H1 (cell line): ENCODE results near the gene HPS5. TPM values are rescaled to one million over a fixed set of nuclear protein-coding genes. Genes with fewer than 3 reads are reported as not detected.

ENCODE experiments used
- CTCF ChIA-PET: fragments of 300-600 bp; sonication (Branson Sonifier 250); formaldehyde crosslinking; loops from one replicate; lab custom pipeline; 2021; ENCODE audit not compliant: partially characterized antibody; lab: Charles Lee
- POLR2A ChIA-PET: fragments of 300-600 bp; sonication (Branson Sonifier 250); formaldehyde crosslinking; loops from one replicate; lab custom pipeline; 2021; ENCODE audit warnings: inconsistent platforms; ENCODE audit not compliant: partially characterized antibody; lab: Charles Lee
- DNase-seq, 2 experiments: peaks; one replicate each; pipeline versions ENCODE4 v3.0.0 to v3.0.0-alpha.2; 2010 to 2022; ENCODE audit warnings: low spot score in 2 of 2, low read depth in 1 of 2, mixed read lengths in 1 of 2
- FAIRE-seq: peaks from 2 replicates; lab custom pipeline; 2011; peaks lifted over from hg19 to GRCh38; lab: Jason Lieb, UNC
- H2AFZ ChIP-seq: 2 replicates; pipeline ENCODE4 v1.8.1; 2012; ENCODE audit warnings: low read length, inconsistent platforms
- H2AK5ac ChIP-seq: 2 replicates; pipeline ENCODE4 v1.6.1; 2013; ENCODE audit warnings: low read depth, low read length
- H2BK120ac ChIP-seq: replicated peaks from 2 replicates; pipeline ENCODE3; 2013; ENCODE audit warnings: low read depth, low read length, inconsistent platforms
- H2BK12ac ChIP-seq: 2 replicates; pipeline ENCODE4 v1.6.1; 2013; ENCODE audit warnings: low read depth, low read length
- H2BK15ac ChIP-seq: 2 replicates; pipeline ENCODE4 v1.6.1; 2013; ENCODE audit warnings: low read length
- H2BK20ac ChIP-seq: 2 replicates; pipeline ENCODE4 v1.6.1; 2013; ENCODE audit warnings: low read length
- H2BK5ac ChIP-seq: 2 replicates; pipeline ENCODE4 v1.6.1; 2013; ENCODE audit warnings: low read depth, low read length
- H3K14ac ChIP-seq: 2 replicates; pipeline ENCODE4 v1.6.1; 2013; ENCODE audit warnings: inconsistent platforms; ENCODE audit not compliant: insufficient read length
- H3K18ac ChIP-seq: 2 replicates; pipeline ENCODE4 v1.6.1; 2013; ENCODE audit warnings: low read length; ENCODE audit errors: extremely low read depth
- H3K23ac ChIP-seq: 2 replicates; pipeline ENCODE4 v1.6.1; 2013; ENCODE audit warnings: inconsistent platforms; ENCODE audit not compliant: insufficient read length
- H3K23me2 ChIP-seq: 2 replicates; pipeline ENCODE4 v1.6.1; 2013; ENCODE audit warnings: low read depth, low read length
- H3K27ac ChIP-seq: 2 replicates; pipeline ENCODE4 v1.6.1; 2011; ENCODE audit warnings: low read depth, low read length, inconsistent platforms
- H3K27me3 ChIP-seq, 4 experiments: replicated peaks in 1 of 4; 1 replicate in 1 of 4; 2 replicates in 3 of 4; pipeline versions ENCODE4 v1.6.1 to v1.8.1; 2011 to 2013; ENCODE audit warnings: low read length in 3 of 4, mild to moderate bottlenecking in 3 of 4, inconsistent platforms in 2 of 4, mixed read lengths in 2 of 4, moderate library complexity in 1 of 4; ENCODE audit not compliant: control insufficient read depth in 3 of 4, insufficient read depth in 3 of 4; ENCODE audit errors: extremely low read depth in 1 of 4
- H3K36me3 ChIP-seq, 4 experiments: 2 replicates each; pipeline versions ENCODE4 v1.6.1 to v1.8.1; 2011 to 2013; ENCODE audit warnings: mild to moderate bottlenecking in 4 of 4, low read length in 3 of 4, moderate library complexity in 2 of 4, control low read depth in 1 of 4, inconsistent platforms in 1 of 4; ENCODE audit not compliant: insufficient read depth in 4 of 4, control insufficient read depth in 2 of 4
- H3K4ac ChIP-seq: replicated peaks from 2 replicates; pipeline ENCODE3; 2013; ENCODE audit warnings: low read length, low read depth, mixed read lengths, inconsistent platforms; ENCODE audit not compliant: insufficient read length
- H3K4me1 ChIP-seq, 4 experiments: replicated peaks in 1 of 4; 1 replicate in 1 of 4; 2 replicates in 3 of 4; pipeline versions ENCODE4 v1.6.1 to v1.8.1; 2011 to 2013; ENCODE audit warnings: low read length in 3 of 4, inconsistent platforms in 2 of 4, mixed read lengths in 1 of 4; ENCODE audit not compliant: insufficient read depth in 4 of 4, control insufficient read depth in 3 of 4
- H3K4me2 ChIP-seq, 2 experiments: 2 replicates each; pipeline versions ENCODE4 v1.6.1 to v1.8.1; 2011 to 2013; ENCODE audit warnings: low read depth in 2 of 2, low read length in 2 of 2, control low read depth in 1 of 2, inconsistent platforms in 1 of 2, mild to moderate bottlenecking in 1 of 2; ENCODE audit not compliant: insufficient read depth in 1 of 2
- H3K4me3 ChIP-seq, 4 experiments: fragments of 200-600, 300-600 bp in 1 of 4; sonication (generic), shearing (Covaris generic), sonication (Bioruptor Twin) in 1 of 4; 2 replicates each; pipeline versions ENCODE4 v1.5.1 to v1.8.1; 2011 to 2016; ENCODE audit warnings: low read length in 4 of 4, low read depth in 3 of 4, control low read depth in 2 of 4, inconsistent platforms in 2 of 4, mild to moderate bottlenecking in 2 of 4, mixed read lengths in 1 of 4, moderate library complexity in 1 of 4; ENCODE audit not compliant: insufficient read depth in 2 of 4; ENCODE audit errors: extremely low read depth in 1 of 4
- H3K56ac ChIP-seq: replicated peaks from 2 replicates; pipeline ENCODE3; 2013; ENCODE audit warnings: low read depth, mild to moderate bottlenecking, mixed read lengths, low read length, inconsistent platforms; ENCODE audit not compliant: insufficient read length
- H3K79me1 ChIP-seq: 2 replicates; pipeline ENCODE4 v1.6.1; 2013; ENCODE audit warnings: low read depth, low read length, control low read depth
- H3K79me2 ChIP-seq, 2 experiments: 2 replicates each; pipeline versions ENCODE4 v1.6.1 to v1.8.1; 2012 to 2013; ENCODE audit warnings: low read length in 2 of 2, mild to moderate bottlenecking in 2 of 2, inconsistent platforms in 1 of 2; ENCODE audit not compliant: insufficient read depth in 2 of 2, control insufficient read depth in 1 of 2
- H3K9ac ChIP-seq, 4 experiments: replicated peaks in 1 of 4; 1 replicate in 1 of 4; 2 replicates in 3 of 4; pipeline versions ENCODE4 v1.6.1 to v1.8.1; 2011 to 2013; ENCODE audit warnings: low read depth in 3 of 4, low read length in 3 of 4, control low read depth in 2 of 4, mild to moderate bottlenecking in 2 of 4, moderate library complexity in 2 of 4, inconsistent platforms in 1 of 4; ENCODE audit errors: extremely low read depth in 1 of 4
- H3K9me3 ChIP-seq, 2 experiments: 2 replicates each; pipeline versions ENCODE4 v1.6.1 to v1.8.1; 2012 to 2013; ENCODE audit warnings: mild to moderate bottlenecking in 2 of 2, moderate library complexity in 2 of 2, control low read depth in 1 of 2, inconsistent platforms in 1 of 2, low read depth in 1 of 2, low read length in 1 of 2, mixed read lengths in 1 of 2; ENCODE audit not compliant: insufficient read depth in 2 of 2
- H4K20me1 ChIP-seq, 2 experiments: replicated peaks in 1 of 2; 2 replicates each; pipeline versions ENCODE3 to v1.8.1; 2011 to 2013; ENCODE audit warnings: inconsistent platforms in 2 of 2, low read length in 2 of 2, mild to moderate bottlenecking in 1 of 2; ENCODE audit not compliant: insufficient read depth in 2 of 2, control insufficient read depth in 1 of 2
- H4K5ac ChIP-seq: 2 replicates; pipeline ENCODE4 v1.6.1; 2013; ENCODE audit warnings: low read length, low read depth, mixed read lengths, inconsistent platforms; ENCODE audit not compliant: insufficient read length
- H4K8ac ChIP-seq: 2 replicates; pipeline ENCODE4 v1.8.0; 2013; ENCODE audit warnings: mild to moderate bottlenecking, moderate library complexity, low read length, inconsistent platforms; ENCODE audit not compliant: insufficient read depth; ENCODE audit errors: extremely low read depth
- H4K91ac ChIP-seq: replicated peaks from 2 replicates; pipeline ENCODE3; 2013; ENCODE audit warnings: low read length, mixed read lengths, inconsistent platforms; ENCODE audit not compliant: insufficient read length
- CHD2 ChIP-seq: IDR thresholded peaks from 2 replicates; pipeline ENCODE4 v1.6.1; 2012; ENCODE audit warnings: low read length, improper control_type of control experiment
- GTF2F1 ChIP-seq: IDR thresholded peaks from 2 replicates; pipeline ENCODE4 v1.6.1; 2012; ENCODE audit warnings: low read depth, low read length, improper control_type of control experiment, borderline replicate concordance
- KDM1A ChIP-seq: fragments of 200-600, 300-600 bp; sonication (generic); IDR thresholded peaks from 2 replicates; pipeline ENCODE4 v1.7.1; 2016; ENCODE audit warnings: mild to moderate bottlenecking, low read length, borderline replicate concordance
- USF2 ChIP-seq: IDR thresholded peaks from 2 replicates; pipeline ENCODE4 v1.6.1; 2011; ENCODE audit warnings: low read length, improper control_type of control experiment
- YY1 ChIP-seq: IDR thresholded peaks from 2 replicates; pipeline ENCODE4 v1.6.1; 2011; ENCODE audit warnings: low read depth, mild to moderate bottlenecking, low read length
- WGBS, 2 experiments: shearing (Covaris generic) in 1 of 2; methylation state at CpG; one replicate each; pipeline versions ENCODE4 v1.1.6 to v1.1.7; 2013 to 2015; ENCODE audit warnings: low lambda C conversion rate in 2 of 2, mixed read lengths in 2 of 2, inconsistent platforms in 1 of 2, low coverage in 1 of 2, missing lambda C conversion rate in 1 of 2; ENCODE audit not compliant: insufficient replicate concordance in 2 of 2, insufficient coverage in 1 of 2, insufficient read length in 1 of 2; ENCODE audit errors: extremely low coverage in 1 of 2, missing lambda C conversion rate in 1 of 2; 5-methylcytosine and 5-hydroxymethylcytosine counted together
- polyA plus RNA-seq, 7 experiments: library from polyadenylated mRNA; depleted of rRNA in 3 of 7; stranded (reverse) in 5 of 7; unstranded in 2 of 7; fragments of >200 nt in 5 of 7; fragments of 200-250 nt in 2 of 7; gene quantifications; 1 replicate in 5 of 7; 2 replicates in 1 of 7; 4 replicates in 1 of 7; pipeline versions ENCODE4 v1.2.1 to v1.2.3, GENCODE V29; 2011 to 2013; ENCODE audit warnings: missing spikeins in 2 of 7, mixed read lengths in 2 of 7
- total RNA-seq: library from RNA; stranded (reverse); fragmentation: NEBNext Ultra II Directional; extraction: Animal tissue kit (Norgen Biotek cat#: 25700); gene quantifications from 2 replicates; pipeline ENCODE4 v1.2.1, GENCODE V29; 2021

The HPS5 gene
- total and polyA plus RNA-seq, 2 of the 8 experiments (the other 6 are each of a cell fraction or from before 2014, with no cell fraction given) = 5.0 to 18.5 TPM

- no peak overlapping the region for H3K4me2 ChIP-seq
- 85% methylated on average over 2 of the region's 2 CpGs; no CpG with 5 or more reads in 1 of the 2 experiments for WGBS, 2 experiments
- H3K23me2 ChIP-seq = no peaks in the 10 kb centered on the region
- no peak overlapping the region for H3K27ac ChIP-seq
- no peak overlapping the region for H3K4me3 ChIP-seq
- no peak overlapping the region for H3K4ac ChIP-seq
- H2AFZ ChIP-seq = no peak overlapping the region
- H3K9me3 ChIP-seq = no peaks in the 10 kb centered on the region
- no peak for FAIRE-seq
- H3K18ac ChIP-seq = no peak overlapping the region
- H3K9ac ChIP-seq = no peak overlapping the region
- no peak overlapping the region for H3K14ac ChIP-seq
- DNase-seq = no peak
- no peak overlapping the region for H4K91ac ChIP-seq
- TF ChIP-seq CHD2 (no peak), USF2 (no peak), YY1 (no peak), KDM1A (no peak), GTF2F1 (no peak)
- TF ChIP-seq, all 59 proteins: peak for 0
- no peak overlapping the region for H2BK20ac ChIP-seq
- ChIA-PET POLR2A (no interaction called here), CTCF (interaction anchor here (0.6 to 1.4 kb wide), 2 partner anchors 137 to 192 kb away, joined by 4 read pairs; no protein-coding TSS in a partner anchor)
- H3K23ac ChIP-seq = no peak overlapping the region
- H4K5ac ChIP-seq = no peak overlapping the region
- H3K56ac ChIP-seq = no peak overlapping the region
- no peaks in the 10 kb centered on the region for H3K27me3 ChIP-seq
- H3K4me1 ChIP-seq = no peaks in the 10 kb centered on the region
- H2BK120ac ChIP-seq = no peak overlapping the region
- peaks cover 2% of the 10 kb centered on the region; the same call in 1 of the 2 replicates for H3K79me1 ChIP-seq
- H2BK15ac ChIP-seq = no peak overlapping the region
- no peaks in the 10 kb centered on the region for H4K20me1 ChIP-seq
- peaks cover 11 to 62% (median 38%) of the 10 kb centered on the region in 4 experiments for H3K36me3 ChIP-seq
- H2AK5ac ChIP-seq = no peak overlapping the region
- peaks cover 0 to 4% of the 10 kb centered on the region in 2 experiments; a peak in 1 of 4 replicates for H3K79me2 ChIP-seq
- no peak overlapping the region for H2BK5ac ChIP-seq
- no peak overlapping the region for H4K8ac ChIP-seq
- H2BK12ac ChIP-seq = no peak overlapping the region
Observed at GRCh38 chr11:18307461-18308139, 14.3 kb downstream of the HPS5 start.
